A673 (cell line): Measurements from ENCODE around the gene SEZ6L2. TPM values are rescaled to one million over a fixed set of nuclear protein-coding genes. Genes with fewer than 3 reads are reported as not detected.

Experiments
- BruUV-seq: library from RNA; stranded (reverse); fragments of 400-500 nt; replicated peaks from 2 replicates; lab custom pipeline; 2021; lab: Mats Ljungman, UMichigan
- CTCF ChIA-PET: fragments of 300-600 bp; sonication (Branson Sonifier 250); formaldehyde crosslinking; loops from one replicate; lab custom pipeline; 2022; ENCODE audit warnings: antibody characterized with exemption; lab: Charles Lee
- POLR2A ChIA-PET: fragments of 300-600 bp; sonication (Branson Sonifier 250); formaldehyde crosslinking; loops from one replicate; lab custom pipeline; 2022; ENCODE audit warnings: antibody characterized with exemption; ENCODE audit not compliant: low non-redundant PET; lab: Charles Lee
- DNase-seq: peaks from one replicate; pipeline ENCODE4 v3.0.0-alpha.2; 2015; ENCODE audit warnings: low spot score
- H3K27ac ChIP-seq: fragments of 200-600 bp; sonication (generic); 2 replicates; pipeline ENCODE4 v1.5.1; 2016; ENCODE audit warnings: mixed run types, low read depth, mild to moderate bottlenecking, mixed read lengths, antibody characterized with exemption, low read length; ENCODE audit not compliant: poor library complexity, severe bottlenecking
- H3K27me3 ChIP-seq: fragments of 200-600 bp; sonication (generic); replicated peaks from 2 replicates; pipeline ENCODE4 v1.6.1; 2017; ENCODE audit warnings: mixed run types, low read depth, mild to moderate bottlenecking, mixed read lengths, antibody characterized with exemption, low read length; ENCODE audit not compliant: insufficient read depth, poor library complexity
- H3K36me3 ChIP-seq: fragments of 200-600 bp; sonication (generic); 2 replicates; pipeline ENCODE4 v1.6.1; 2016; ENCODE audit warnings: mixed run types, mild to moderate bottlenecking, mixed read lengths, antibody characterized with exemption, low read length; ENCODE audit not compliant: insufficient read depth, poor library complexity, severe bottlenecking
- H3K4me1 ChIP-seq: fragments of 200-600 bp; sonication (generic); 2 replicates; pipeline ENCODE4 v1.6.1; 2017; ENCODE audit warnings: mixed run types, mild to moderate bottlenecking, mixed read lengths, antibody characterized with exemption, low read length; ENCODE audit not compliant: insufficient read depth, poor library complexity, severe bottlenecking
- H3K4me3 ChIP-seq: fragments of 200-600 bp; sonication (generic); 2 replicates; pipeline ENCODE4 v1.5.1; 2016; ENCODE audit warnings: low read depth, mixed run types, mild to moderate bottlenecking, mixed read lengths, low read length; ENCODE audit not compliant: poor library complexity, severe bottlenecking
- H3K9me3 ChIP-seq: fragments of 200-600 bp; sonication (generic); 2 replicates; pipeline ENCODE4 v1.6.1; 2016; ENCODE audit warnings: mixed run types, low read depth, mild to moderate bottlenecking, mixed read lengths, antibody characterized with exemption, low read length; ENCODE audit not compliant: poor library complexity, severe bottlenecking
- CTCF ChIP-seq: fragments of 300-800, 200-600 bp; sonication (generic); conservative IDR thresholded peaks from 2 replicates; pipeline ENCODE4 v1.5.1; 2017; ENCODE audit warnings: low read depth, mild to moderate bottlenecking, antibody characterized with exemption, low read length, moderate library complexity, mixed read lengths
- EZH2 ChIP-seq: fragments of 200-600 bp; sonication (generic); IDR thresholded peaks from 2 replicates; pipeline ENCODE4 v1.6.1; 2017; ENCODE audit warnings: borderline replicate concordance, low read depth, mild to moderate bottlenecking, mixed read lengths, antibody characterized with exemption, low read length; ENCODE audit not compliant: poor library complexity, severe bottlenecking
- intact Hi-C: fragments of 100-400 bp; cut with micrococcal nuclease; formaldehyde crosslinking; loops from one replicate; pipeline ENCODE4 v1.10.0; 2022; ENCODE audit not compliant: unreplicated experiment
- total RNA-seq: library from RNA; stranded (reverse); gene quantifications from 2 replicates; pipeline ENCODE4 v1.2.3, GENCODE V29; 2021

Gene SEZ6L2
- total RNA-seq, 1 experiment from 2014 or later: 7.0 TPM

GRCh38 chr16:29898135-29898803 is 1.1 kb downstream of the SEZ6L2 start:
- CTCF ChIA-PET: no interaction called here
- no TSS peak for BruUV-seq
- H3K27me3 ChIP-seq: no peaks in the 10 kb centered on the region
- peaks cover 6% of the 10 kb centered on the region for H3K4me1 ChIP-seq
- POLR2A ChIA-PET: no interaction called here
- H3K36me3 ChIP-seq: no peaks in the 10 kb centered on the region
- H3K27ac ChIP-seq: no peak overlapping the region
- intact Hi-C loops: no loop called here
- DNase-seq: no peak
- H3K9me3 ChIP-seq: no peaks in the 10 kb centered on the region
- TF ChIP-seq EZH2 (no peak), CTCF (no peak)
- peak overlapping the region; percentile 60 for H3K4me3 ChIP-seq

GRCh38 chr16:29897333-29897732 is 2.0 kb downstream of the SEZ6L2 start:
- no peak for DNase-seq
- no peak for TF ChIP-seq EZH2
- no peak for TF ChIP-seq CTCF
- no TSS peak for BruUV-seq
- intact Hi-C loops: no loop called here
- H3K9me3 ChIP-seq: no peaks in the 10 kb centered on the region
- H3K27me3 ChIP-seq: no peaks in the 10 kb centered on the region
- no peak overlapping the region for H3K27ac ChIP-seq
- peaks cover 6% of the 10 kb centered on the region for H3K4me1 ChIP-seq
- ChIA-PET CTCF (no interaction called here), POLR2A (no interaction called here)
- H3K36me3 ChIP-seq: no peaks in the 10 kb centered on the region
- no peak overlapping the region for H3K4me3 ChIP-seq

DNA sequence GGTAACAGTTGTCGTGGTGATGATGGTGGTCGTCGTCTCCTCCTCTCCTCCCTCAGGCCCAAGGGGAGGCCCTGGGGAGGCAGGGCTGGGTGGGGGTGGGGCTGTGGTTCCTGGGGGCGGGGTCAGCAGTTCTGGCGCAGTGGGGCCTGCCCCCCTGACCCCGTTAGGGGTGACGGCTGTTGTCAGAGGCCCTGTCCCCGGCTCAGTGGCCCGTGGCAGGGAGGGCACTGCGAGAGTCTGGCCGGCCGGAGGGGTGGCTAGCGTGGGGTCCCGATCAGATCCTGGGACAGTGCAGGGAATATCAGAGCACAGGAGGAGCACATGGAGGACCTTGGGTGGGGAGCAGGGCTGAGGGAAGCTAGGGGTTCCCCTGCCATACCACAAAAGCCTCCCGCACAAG is 2.5 kb downstream of the SEZ6L2 start:
- ChIA-PET CTCF (no interaction called here), POLR2A (no interaction called here)
- no peaks in the 10 kb centered on the region for H3K9me3 ChIP-seq
- intact Hi-C loops: no loop called here
- no peaks in the 10 kb centered on the region for H3K36me3 ChIP-seq
- DNase-seq: no peak
- no peak overlapping the region for H3K4me3 ChIP-seq
- H3K27me3 ChIP-seq: no peaks in the 10 kb centered on the region
- H3K4me1 ChIP-seq: peaks cover 6% of the 10 kb centered on the region
- H3K27ac ChIP-seq: no peak overlapping the region
- BruUV-seq: no TSS peak
- TF ChIP-seq CTCF (no peak), EZH2 (no peak)
